ENCODE results near the gene HS2ST1. TPM values are rescaled to one million over a fixed set of nuclear protein-coding genes. Genes with fewer than 3 reads are reported as not detected.

The HS2ST1 gene
- polyA plus RNA-seq, 1 donor (not counting 4 experiments of a cell fraction or from before 2014, with no cell fraction given) = 18.7 TPM

- no peaks in the 10 kb centered on the region for H3K9me3 ChIP-seq (ENCODE audit: control insufficient read depth, low read depth, low read length)
- H2AFZ ChIP-seq (ENCODE audit: control insufficient read depth, low read length) = no peak overlapping the region
- TF ChIP-seq CTCF (optimal IDR thresholded peaks at IDR 0.05 in 1 of 3, IDR thresholded peaks at IDR 0.05 in 1 of 3, conservative IDR thresholded peaks at IDR 0.05 in 1 of 3; ENCODE audit: extremely low read depth in 1 of 3, insufficient read depth in 2 of 3, low read length in 3 of 3) (no peak), EZH2 (IDR thresholded peaks at IDR 0.05; ENCODE audit: low read length) (no peak)
- no peaks in the 10 kb centered on the region for H4K20me1 ChIP-seq (ENCODE audit: control insufficient read depth, extremely low read depth, insufficient read depth, low read length)
- no peaks in the 10 kb centered on the region for H3K9me1 ChIP-seq (ENCODE audit: control insufficient read depth, extremely low read depth, insufficient read depth, low read length)
- no peak overlapping the region for H3K9ac ChIP-seq (ENCODE audit: control insufficient read depth, extremely low read depth, insufficient read depth, low read length)
- no peak overlapping the region for H3K27ac ChIP-seq (ENCODE audit: control insufficient read depth, insufficient read depth, low read length)
- no peak for FAIRE-seq
- no peaks in the 10 kb centered on the region for H3K36me3 ChIP-seq (ENCODE audit: control insufficient read depth in 2 of 2, extremely low read depth in 1 of 2, insufficient read depth in 2 of 2, low read length in 2 of 2)
- peaks cover 13% of the 10 kb centered on the region for H3K4me1 ChIP-seq (ENCODE audit: control insufficient read depth, extremely low read depth, insufficient read depth, low read length)
- H3K4me3 ChIP-seq (ENCODE audit: control insufficient read depth in 2 of 3, extremely low read depth in 1 of 3, insufficient read depth in 2 of 3, low read depth in 1 of 3, low read length in 3 of 3) = no peak overlapping the region
- no peaks in the 10 kb centered on the region for H3K79me2 ChIP-seq (ENCODE audit: control insufficient read depth, insufficient read depth, low read length)
- dilution Hi-C loops (cut with MboI; ENCODE audit: extremely low pct_ligation_motif_present, low sequenced_read_pairs) = no loop called here
- no peak for DNase-seq (ENCODE audit: low read depth, low spot score)
- H3K27me3 ChIP-seq (ENCODE audit: control insufficient read depth, extremely low read depth, insufficient read depth, low read length) = no peaks in the 10 kb centered on the region
- no peak overlapping the region for H3K4me2 ChIP-seq (ENCODE audit: control insufficient read depth, extremely low read depth, insufficient read depth, low read depth, low read length)
These were observed 232.1 kb downstream of the HS2ST1 start for GRCh38 chr1:87146538-87146937.

GRCh38 chr1:87146986-87147385, 232.6 kb downstream of the HS2ST1 start:
- dilution Hi-C loops (cut with MboI; ENCODE audit: extremely low pct_ligation_motif_present, low sequenced_read_pairs) = no loop called here
- Histone ChIP-seq H3K36me3 (ENCODE audit: control insufficient read depth in 2 of 2, extremely low read depth in 1 of 2, insufficient read depth in 2 of 2, low read length in 2 of 2) (no peaks in the 10 kb centered on the region), H3K4me1 (ENCODE audit: control insufficient read depth, extremely low read depth, insufficient read depth, low read length) (peaks cover 15% of the 10 kb centered on the region), H3K79me2 (ENCODE audit: control insufficient read depth, insufficient read depth, low read length) (no peaks in the 10 kb centered on the region), H3K9me3 (ENCODE audit: control insufficient read depth, low read depth, low read length) (no peaks in the 10 kb centered on the region), H3K4me3 (ENCODE audit: control insufficient read depth in 2 of 3, extremely low read depth in 1 of 3, insufficient read depth in 2 of 3, low read depth in 1 of 3, low read length in 3 of 3) (no peak overlapping the region), H3K27ac (ENCODE audit: control insufficient read depth, insufficient read depth, low read length) (no peak overlapping the region), H3K27me3 (ENCODE audit: control insufficient read depth, extremely low read depth, insufficient read depth, low read length) (no peaks in the 10 kb centered on the region), H3K9me1 (ENCODE audit: control insufficient read depth, extremely low read depth, insufficient read depth, low read length) (no peaks in the 10 kb centered on the region), H2AFZ (ENCODE audit: control insufficient read depth, low read length) (no peak overlapping the region), H4K20me1 (ENCODE audit: control insufficient read depth, extremely low read depth, insufficient read depth, low read length) (no peaks in the 10 kb centered on the region), H3K4me2 (ENCODE audit: control insufficient read depth, extremely low read depth, insufficient read depth, low read depth, low read length) (no peak overlapping the region), H3K9ac (ENCODE audit: control insufficient read depth, extremely low read depth, insufficient read depth, low read length) (no peak overlapping the region)
- DNase-seq (ENCODE audit: low read depth, low spot score) = no peak
- TF ChIP-seq CTCF (optimal IDR thresholded peaks at IDR 0.05 in 1 of 3, IDR thresholded peaks at IDR 0.05 in 1 of 3, conservative IDR thresholded peaks at IDR 0.05 in 1 of 3; ENCODE audit: extremely low read depth in 1 of 3, insufficient read depth in 2 of 3, low read length in 3 of 3) (no peak), EZH2 (IDR thresholded peaks at IDR 0.05; ENCODE audit: low read length) (no peak)
- no peak for FAIRE-seq

All from keratinocyte (primary cell).